GM18502 (cell line): ENCODE results near the gene EEF2.
"Not testable (repeated sequence)": the region's sequence is repeated elsewhere in the genome, so short reads cannot be mapped to it uniquely, and the experiment has no call there.

Experiments used
- ATAC-seq: cut with Tn5 transposase; IDR thresholded peaks from one replicate; pipeline ENCODE4 v1.9.1; 2021; ENCODE audit warnings: mild to moderate bottlenecking; ENCODE audit not compliant: unreplicated experiment, poor library complexity

EEF2 gene

DNA sequence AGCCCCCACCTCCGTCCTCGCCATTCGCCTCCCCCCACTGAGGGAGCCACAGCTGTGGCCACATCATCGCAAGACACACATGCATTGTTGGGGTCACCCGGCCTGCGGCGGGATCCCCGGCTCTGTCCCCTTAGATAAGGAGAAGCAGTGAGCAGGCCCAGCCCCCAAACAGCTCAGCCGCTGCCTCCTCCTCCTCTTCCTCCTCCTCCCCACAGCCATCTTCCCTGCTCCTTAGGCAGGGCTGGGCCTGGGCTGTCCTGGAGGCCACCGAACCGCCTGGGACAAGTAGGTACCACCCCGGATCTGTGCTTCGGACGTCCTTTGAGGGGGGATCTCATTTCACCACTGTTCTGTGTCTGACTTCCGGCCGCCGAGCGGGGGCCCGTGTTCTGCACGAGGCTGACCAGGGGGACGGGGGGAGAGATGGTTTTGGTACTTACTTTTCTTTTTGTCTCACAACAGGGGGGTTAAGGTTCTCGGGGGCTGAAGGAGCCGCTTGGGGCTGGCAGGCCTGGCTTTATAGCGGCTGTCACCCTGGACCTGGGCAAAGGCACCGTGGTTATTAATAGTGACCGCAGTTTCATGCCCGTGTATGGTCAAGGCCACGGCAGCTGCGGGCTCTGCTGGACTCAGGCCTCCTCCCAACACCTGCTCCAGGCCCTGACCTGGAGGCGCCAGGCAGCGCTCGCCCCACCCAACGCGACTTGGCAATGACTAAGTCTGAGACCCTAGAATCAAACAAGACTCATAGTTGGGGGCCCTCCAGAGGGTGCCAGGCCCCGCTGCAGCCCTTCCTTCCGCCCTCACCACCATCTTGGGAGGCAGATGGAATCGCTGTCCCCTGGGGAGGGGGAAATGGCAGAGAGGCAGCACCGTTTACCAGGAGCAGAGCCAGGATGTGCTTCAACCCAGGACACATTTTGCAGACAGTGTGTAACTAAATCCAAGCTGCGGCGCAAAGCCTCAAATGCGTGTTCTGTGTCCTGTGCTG is 34.1 kb downstream of the EEF2 start:
- ATAC-seq, result no peak

GRCh38 chr19:3949997-3950859 is 35.0 kb downstream of the EEF2 start:
- no peak for ATAC-seq

- ATAC-seq, result no peak
Observed at GRCh38 chr19:3949294-3949693, 36.0 kb downstream of the EEF2 start.

GRCh38 chr19:3947316-3947933 is 37.8 kb downstream of the EEF2 start:
- ATAC-seq, result not testable (repeated sequence)

DNA sequence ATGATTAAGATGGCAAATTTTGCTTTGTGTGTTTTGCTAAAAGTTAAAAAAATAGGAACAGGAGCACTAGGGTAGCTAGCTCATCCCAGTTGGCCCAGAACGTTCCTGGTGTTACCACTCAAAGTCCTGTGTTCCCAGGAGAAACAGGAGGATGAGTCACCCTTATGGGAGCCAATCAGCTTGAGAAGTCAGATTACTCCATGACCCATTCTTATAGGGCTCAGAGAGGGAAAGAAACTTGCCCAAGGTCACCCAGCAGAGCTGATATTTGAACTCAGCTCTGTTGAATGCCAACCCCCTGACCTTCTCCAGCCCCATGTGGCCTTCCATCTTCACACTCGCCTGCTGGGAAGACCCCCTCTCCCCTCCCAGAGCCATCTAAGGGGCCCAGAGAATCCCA is 39.4 kb downstream of the EEF2 start:
- no peak for ATAC-seq

- ATAC-seq, result no peak
Observed at GRCh38 chr19:3944018-3944721, 41.1 kb downstream of the EEF2 start.

- no peak for ATAC-seq
Observed at GRCh38 chr19:3942790-3943409, 42.4 kb downstream of the EEF2 start.

- not testable (repeated sequence) for ATAC-seq
Observed at GRCh38 chr19:3938300-3938950, 46.8 kb downstream of the EEF2 start.

DNA sequence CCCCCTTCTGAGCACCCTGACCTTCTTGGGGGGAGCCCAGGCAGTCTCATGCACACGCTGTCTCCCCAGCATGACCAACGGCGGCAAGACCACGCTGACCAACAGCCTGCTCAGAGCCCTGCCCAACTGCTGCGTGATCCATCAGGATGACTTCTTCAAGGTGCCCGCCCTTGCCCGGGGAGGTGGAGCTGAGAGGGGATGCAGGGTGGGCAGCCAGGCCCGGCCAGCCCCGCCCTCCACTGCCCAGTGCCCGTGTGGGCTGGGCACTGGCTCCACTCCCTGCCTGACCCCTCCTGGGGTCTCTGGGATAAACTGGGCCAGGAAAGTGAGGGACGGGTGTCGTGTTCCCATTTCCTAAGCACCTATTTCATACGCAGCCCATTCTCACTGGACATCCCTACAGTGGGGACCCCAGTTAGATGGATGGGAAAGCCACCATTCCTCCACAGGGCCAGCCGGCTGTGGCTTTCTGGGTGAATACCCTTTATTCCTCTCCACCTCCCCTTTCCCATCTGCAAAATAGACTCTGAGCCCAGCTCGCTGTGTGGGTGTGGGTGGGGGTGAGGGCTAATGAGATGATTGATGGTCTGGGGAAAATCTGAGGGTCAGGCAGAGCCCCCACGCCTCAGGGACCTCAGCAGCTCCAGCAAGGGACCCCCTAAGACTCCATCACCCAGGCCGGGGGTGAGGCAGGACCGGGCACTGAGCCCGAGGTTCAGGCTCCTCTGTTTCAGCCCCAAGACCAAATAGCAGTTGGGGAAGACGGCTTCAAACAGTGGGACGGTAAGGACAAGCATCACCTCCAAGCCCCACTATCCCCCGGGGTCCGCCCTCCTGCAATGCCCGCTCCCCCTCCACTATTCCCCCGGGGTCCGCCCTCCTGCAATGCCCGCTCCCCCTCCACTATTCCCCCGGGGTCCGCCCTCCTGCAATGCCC is 48.5 kb downstream of the EEF2 start:
- ATAC-seq, result no peak

DNA sequence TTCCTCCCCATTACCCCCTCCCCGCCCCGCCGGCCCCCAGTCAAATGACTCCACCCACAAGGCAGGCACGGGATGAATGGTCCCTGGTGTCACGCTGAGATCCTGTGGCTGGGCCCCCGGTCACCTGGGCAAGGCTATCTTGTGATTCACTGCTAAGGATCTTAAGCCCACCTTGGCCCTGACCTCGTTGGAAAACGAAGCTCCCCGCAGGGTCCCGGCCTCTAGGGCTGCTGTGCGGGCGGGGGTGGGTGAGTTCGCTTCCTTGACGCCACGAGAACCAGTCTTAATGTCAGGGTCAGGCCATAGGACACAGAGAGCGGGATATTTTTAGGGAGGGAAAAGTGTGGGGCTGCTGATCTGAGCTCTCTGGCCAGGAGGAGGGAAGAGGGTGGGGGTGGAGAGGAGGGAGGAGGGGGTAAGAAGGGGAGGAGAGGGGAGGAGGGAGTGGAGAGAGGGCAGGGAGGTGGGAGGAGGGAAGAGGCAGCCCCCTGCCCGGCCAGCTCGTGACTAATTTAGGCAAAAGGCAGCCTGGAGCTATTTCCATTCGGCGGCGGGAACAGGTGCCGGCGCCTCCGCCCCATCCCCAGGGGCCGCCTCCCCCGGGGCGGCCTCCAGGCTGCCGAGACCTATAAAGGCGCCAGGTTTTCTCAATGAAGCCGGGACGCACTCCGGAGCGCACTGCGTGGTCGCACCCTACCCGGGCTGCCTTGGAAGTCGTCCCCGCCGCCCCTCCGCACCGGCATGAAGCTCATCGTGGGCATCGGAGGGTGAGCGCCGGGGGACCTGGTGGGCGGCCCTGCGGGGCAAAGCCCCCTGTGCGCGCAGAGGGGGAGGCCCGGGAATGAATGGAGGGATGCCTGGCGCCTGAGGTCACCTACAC is 52.1 kb downstream of the EEF2 start, which contains the start of gene NMRK2:
Gene NMRK2, plus strand, starts transcription at position 139 of the 880 bp plus-strand sequence. Its CDS starts 603 bp downstream, at position 742.
- ATAC-seq, result no peak

- ATAC-seq, result no peak
Observed at GRCh38 chr19:3931041-3931440, 54.2 kb downstream of the EEF2 start.
